K562 (cell line): ENCODE measurements around the gene ZNF519. TPM values are rescaled to one million over a fixed set of nuclear protein-coding genes. Genes with fewer than 3 reads are reported as not detected.

Source experiments
- ATAC-seq: fragments of 200-7000 bp; cut with Tn5 transposase; 3 replicates; pipeline ENCODE4 v1.9.1; 2020; ENCODE audit warnings: moderate library complexity
- BruUV-seq: library from RNA; stranded (reverse); fragments of 400-500 nt; replicated peaks from 2 replicates; lab custom pipeline; 2021; lab: Mats Ljungman, UMichigan
- CTCF ChIA-PET: fragments of 300-600 bp; formaldehyde crosslinking; extraction: SDS; loops from one replicate; lab custom pipeline; 2021; ENCODE audit warnings: low intra/inter-chr PET ratio; lab: Yijun Ruan, JAX
- POLR2A ChIA-PET: fragments of 300-600, 350-650 bp; sonication (Branson Sonifier 250); formaldehyde crosslinking; extraction: SDS; loops from one replicate; lab custom pipeline; 2021; ENCODE audit warnings: antibody characterized with exemption, inconsistent platforms; lab: Yijun Ruan, JAX
- DNase-seq, 4 experiments: peaks; one replicate each; pipeline versions ENCODE4 v3.0.0 to v3.0.0-alpha.2; 2011 to 2018; ENCODE audit warnings: low spot score in 3 of 4, mixed read lengths in 3 of 4; ENCODE audit errors: extremely low read depth in 1 of 4
- FAIRE-seq: peaks from 2 replicates; lab custom pipeline; 2011; peaks lifted over from hg19 to GRCh38; lab: Jason Lieb, UNC
- H2AFZ ChIP-seq: 2 replicates; pipeline ENCODE4 v1.6.0; 2011; ENCODE audit warnings: low read depth, low read length, control low read depth, inconsistent platforms
- H3K27ac ChIP-seq: fragments of 200-600 bp; 3 replicates; pipeline ENCODE4 v1.8.0; 2011; ENCODE audit warnings: low read depth, mild to moderate bottlenecking, control low read depth, inconsistent platforms, low read length, moderate library complexity, mixed read lengths; ENCODE audit errors: extremely low read depth
- H3K27me3 ChIP-seq, 2 experiments: fragments of 300-600 bp in 1 of 2; 2 replicates in 1 of 2; 3 replicates in 1 of 2; pipeline versions ENCODE4 v1.6.0 to v1.8.0; 2011; ENCODE audit warnings: inconsistent platforms in 2 of 2, low read length in 2 of 2, mild to moderate bottlenecking in 1 of 2, mixed read lengths in 1 of 2, moderate library complexity in 1 of 2; ENCODE audit not compliant: control insufficient read depth in 2 of 2, insufficient read depth in 2 of 2
- H3K36me3 ChIP-seq: fragments of 300-600 bp; 3 replicates; pipeline ENCODE4 v1.8.0; 2011; ENCODE audit warnings: mild to moderate bottlenecking, low read length, inconsistent platforms; ENCODE audit not compliant: control insufficient read depth, insufficient read depth
- H3K4me1 ChIP-seq, 2 experiments: fragments of 200-600 bp in 1 of 2; replicated peaks in 1 of 2; 2 replicates in 1 of 2; 3 replicates in 1 of 2; pipeline versions ENCODE4 v1.5.1 to v1.8.0; 2011; ENCODE audit warnings: inconsistent platforms in 2 of 2, low read length in 2 of 2, mild to moderate bottlenecking in 1 of 2, mixed read lengths in 1 of 2, moderate library complexity in 1 of 2; ENCODE audit not compliant: control insufficient read depth in 2 of 2, insufficient read depth in 2 of 2
- H3K4me2 ChIP-seq: 2 replicates; pipeline ENCODE4 v1.6.1; 2011; ENCODE audit warnings: low read length, control low read depth, inconsistent platforms, mixed read lengths; ENCODE audit not compliant: insufficient read depth
- H3K4me3 ChIP-seq: fragments of 200-600 bp; sonication (generic), shearing (Covaris generic); 2 replicates; pipeline ENCODE4 v1.5.1; 2016; ENCODE audit warnings: control low read depth, inconsistent platforms
- H3K79me2 ChIP-seq: fragments of 200-600 bp; 3 replicates; pipeline ENCODE4 v1.8.0; 2011; ENCODE audit warnings: low read length, inconsistent platforms; ENCODE audit not compliant: control insufficient read depth, insufficient read depth
- H3K9ac ChIP-seq, 2 experiments: 2 replicates each; pipeline versions ENCODE4 v1.6.0 to v1.6.1; 2011; ENCODE audit warnings: low read depth in 2 of 2, low read length in 2 of 2, control low read depth in 1 of 2, inconsistent platforms in 1 of 2, mild to moderate bottlenecking in 1 of 2, mixed read lengths in 1 of 2; ENCODE audit not compliant: insufficient read depth in 1 of 2
- H3K9me1 ChIP-seq: one replicate; pipeline ENCODE4 v1.6.0; 2011; ENCODE audit warnings: inconsistent platforms, mild to moderate bottlenecking, low read length, moderate library complexity; ENCODE audit not compliant: control insufficient read depth, insufficient read depth
- H3K9me3 ChIP-seq: replicated peaks from 2 replicates; pipeline ENCODE4 v1.5.1; 2011; ENCODE audit warnings: low read depth, low read length, inconsistent platforms; ENCODE audit not compliant: control insufficient read depth, insufficient read depth
- H4K20me1 ChIP-seq: replicated peaks from 2 replicates; pipeline ENCODE4 v1.6.1; 2011; ENCODE audit warnings: low read length, inconsistent platforms, mixed read lengths; ENCODE audit not compliant: control insufficient read depth, insufficient read depth
- BCL6 ChIP-seq: fragments of 250-450 bp; sonication (Bioruptor Pico); IDR thresholded peaks from 2 replicates; pipeline ENCODE4 v1.4.0; 2020
- C11orf30 ChIP-seq: fragments of 450-650 bp; IDR thresholded peaks from 2 replicates; pipeline ENCODE4 v1.6.1; 2016; ENCODE audit warnings: low read depth, mild to moderate bottlenecking
- CCNT2 ChIP-seq: IDR thresholded peaks from 2 replicates; pipeline ENCODE4 v1.6.1; 2011; ENCODE audit warnings: borderline replicate concordance, low read depth, mild to moderate bottlenecking, moderate library complexity, mixed read lengths, low read length; ENCODE audit not compliant: insufficient read length; ENCODE audit errors: extremely low read depth
- CHAMP1 ChIP-seq: fragments of 450-650 bp; IDR thresholded peaks from 2 replicates; pipeline ENCODE4 v1.6.1; 2016; ENCODE audit warnings: mild to moderate bottlenecking
- CHD1 ChIP-seq: fragments of 200-600 bp; sonication (generic); IDR thresholded peaks from one replicate; pipeline ENCODE4 v1.6.1; 2012; ENCODE audit warnings: mild to moderate bottlenecking, moderate library complexity, low read length, inconsistent platforms
- CTCFL ChIP-seq: IDR thresholded peaks from 2 replicates; pipeline ENCODE4 v1.6.1; 2011; ENCODE audit warnings: borderline replicate concordance, low read depth, mild to moderate bottlenecking, moderate library complexity, low read length; ENCODE audit not compliant: insufficient read depth, poor library complexity, severe bottlenecking
- FOSL1 ChIP-seq: fragments of 200-800 bp; sonication (Bioruptor generic); conservative IDR thresholded peaks from 2 replicates; pipeline ENCODE4 v1.6.1; 2016; ENCODE audit warnings: missing genetic modification characterization, missing compliant biosample characterization
- FOXA3 ChIP-seq, 2 experiments: fragments of 450-650 bp in 1 of 2; sonication (generic) in 1 of 2; formaldehyde crosslinking; IDR thresholded peaks in 1 of 2; conservative IDR thresholded peaks in 1 of 2; 2 replicates each; pipeline versions ENCODE4 v1.4.0 to v1.8.0; 2020 to 2022; ENCODE audit warnings: mild to moderate bottlenecking in 2 of 2, missing genetic modification reagents in 1 of 2
- KHSRP ChIP-seq: fragments of 450-650 bp; IDR thresholded peaks from 2 replicates; pipeline ENCODE4 v1.6.1; 2017
- MAFG ChIP-seq: fragments of 450-650 bp; conservative IDR thresholded peaks from 2 replicates; pipeline ENCODE4 v1.6.1; 2016; ENCODE audit warnings: missing genetic modification characterization, missing compliant biosample characterization
- NFE2L1 ChIP-seq: fragments of 450-650 bp; IDR thresholded peaks from 2 replicates; pipeline ENCODE4 v1.6.1; 2016; ENCODE audit warnings: missing genetic modification characterization, low read depth, mild to moderate bottlenecking, missing compliant biosample characterization, moderate library complexity, borderline replicate concordance
- PML ChIP-seq: IDR thresholded peaks from 2 replicates; pipeline ENCODE4 v1.6.1; 2012; ENCODE audit warnings: low read length, inconsistent platforms
- ZBTB11 ChIP-seq, 3 experiments: fragments of 200-800 bp in 1 of 3; fragments of 250-450 bp in 1 of 3; fragments of 450-650 bp in 1 of 3; sonication (Bioruptor Pico) in 1 of 3; sonication (Bioruptor generic) in 1 of 3; formaldehyde crosslinking in 1 of 3; IDR thresholded peaks; 2 replicates each; pipeline versions ENCODE4 v1.6.1 to v1.8.0; 2016 to 2022; ENCODE audit warnings: mild to moderate bottlenecking in 2 of 3, missing genetic modification characterization in 2 of 3, missing compliant biosample characterization in 1 of 3, moderate library complexity in 1 of 3
- WGBS: fragments of 100-300 bp; shearing (Covaris generic); methylation state at CpG from one replicate; pipeline ENCODE4 v1.1.6; 2016; ENCODE audit warnings: low coverage, mixed read lengths; ENCODE audit not compliant: insufficient coverage; ENCODE audit errors: missing lambda C conversion rate; 5-methylcytosine and 5-hydroxymethylcytosine counted together
- in situ Hi-C: fragments of 300-500 bp; cut with MboI; formaldehyde crosslinking; loops from 4 replicates; pipeline ENCODE4 v1.15.0; 2018; ENCODE audit warnings: inconsistent platforms, mixed read lengths
- intact Hi-C: fragments of 100-400 bp; cut with micrococcal nuclease; formaldehyde crosslinking; loops from 2 replicates; pipeline ENCODE4 v1.14.2; 2022
- polyA plus RNA-seq, 8 experiments: library from polyadenylated mRNA; depleted of rRNA in 4 of 8; stranded (reverse) in 5 of 8; unstranded in 3 of 8; fragments of >200 nt; fragmentation: Nextera tagmentation in 2 of 8; fragmentation: Illumina TruSeq in 1 of 8; extraction: Ambion mirVana in 2 of 8; extraction: Trizol in 1 of 8; gene quantifications; 2 replicates each; pipeline versions ENCODE4 v1.2.1 to v1.2.3, GENCODE V29; 2011 to 2014; ENCODE audit warnings: inconsistent platforms in 1 of 8, missing spikeins in 1 of 8
- total RNA-seq, 7 experiments: library from RNA; depleted of rRNA in 6 of 7; stranded (reverse); fragments of >200 nt in 6 of 7; fragmentation: Illumina TruSeq in 2 of 7; extraction: Trizol in 2 of 7; gene quantifications; 2 replicates each; pipeline versions ENCODE4 v1.2.1 to v1.2.3, GENCODE V29; 2011 to 2021; ENCODE audit warnings: low replicate concordance in 1 of 7

ZNF519 gene
- total and polyA plus RNA-seq, 9 of the 15 experiments (the other 6 are each of a cell fraction or from before 2014, with no cell fraction given): 5.1 to 15.1 (median 7.9) TPM

- WGBS: 3% methylated on average over 7 of the region's 7 CpGs
- no peak overlapping the region for H3K4me2 ChIP-seq
- H2AFZ ChIP-seq: no peak overlapping the region
- ATAC-seq: no peak
- H3K79me2 ChIP-seq: no peaks in the 10 kb centered on the region
- no peaks in the 10 kb centered on the region for H3K4me1 ChIP-seq
- no peaks in the 10 kb centered on the region; a peak in 1 of 5 replicates for H3K27me3 ChIP-seq
- no TSS peak for BruUV-seq
- ChIA-PET CTCF (no interaction called here), POLR2A (no interaction called here)
- no peak overlapping the region for H3K4me3 ChIP-seq
- H3K27ac ChIP-seq: no peak overlapping the region
- H3K9me3 ChIP-seq: no peaks in the 10 kb centered on the region
- FAIRE-seq: no peak
- intact Hi-C loops: no loop called here
- no peak for DNase-seq
- in situ Hi-C loops: no loop called here
- H3K9me1 ChIP-seq: no peaks in the 10 kb centered on the region
- H3K36me3 ChIP-seq: no peaks in the 10 kb centered on the region
- no peak overlapping the region for H3K9ac ChIP-seq
- H4K20me1 ChIP-seq: no peaks in the 10 kb centered on the region
- TF ChIP-seq NFE2L1 (tag) (no peak), KHSRP (no peak), BCL6 (CRISPR knock-in tag) (no peak), MAFG (tag) (peak; percentile 44; the same call in 1 of the 2 replicates), CHAMP1 (no peak), FOXA3 (CRISPR knock-in tag; conservative IDR thresholded peaks at IDR 0.05 in 1 of 2, IDR thresholded peaks at IDR 0.05 in 1 of 2) (no peak), CTCFL (no peak), CHD1 (no peak), C11orf30 (0 out of 2 replicates have a peak, but pooled peaks have one; percentile 30), CCNT2 (no peak), FOSL1 (tag) (no peak), PML (no peak), ZBTB11 (CRISPR knock-in tag; IDR thresholded peaks at IDR 0.05) (no peak)
Measured at GRCh38 chr18:14092625-14093306, 39.5 kb downstream of the ZNF519 start.
